Measurements from ENCODE around the gene CACNA1F.
"Not testable (repeated sequence)": the region's sequence is repeated elsewhere in the genome, so short reads cannot be mapped to it uniquely, and the experiment has no call there.

The CACNA1F gene

GRCh38 chrX:49184294-49185281 is 48.6 kb downstream of the CACNA1F start:
- in situ Hi-C loops (cut with MboI; ENCODE audit: low pct_unique_long_range_greater_than_20kb, low sequenced_read_pairs) = no loop called here
- peak; percentile 93 for DNase-seq

GRCh38 chrX:49183701-49184281 is 49.3 kb downstream of the CACNA1F start:
- DNase-seq = no peak
- in situ Hi-C loops (cut with MboI; ENCODE audit: low pct_unique_long_range_greater_than_20kb, low sequenced_read_pairs) = no loop called here

GRCh38 chrX:49179358-49179757 is 53.8 kb downstream of the CACNA1F start:
- no peak for DNase-seq
- in situ Hi-C loops (cut with MboI; ENCODE audit: low pct_unique_long_range_greater_than_20kb, low sequenced_read_pairs) = no loop called here

- in situ Hi-C loops (cut with MboI; ENCODE audit: low pct_unique_long_range_greater_than_20kb, low sequenced_read_pairs) = no loop called here
- DNase-seq = no peak
Measured at GRCh38 chrX:49178537-49178936, 54.6 kb downstream of the CACNA1F start.

GRCh38 chrX:49177873-49178480 is 55.2 kb downstream of the CACNA1F start:
- in situ Hi-C loops (cut with MboI; ENCODE audit: low pct_unique_long_range_greater_than_20kb, low sequenced_read_pairs) = no loop called here
- no peak for DNase-seq

GRCh38 chrX:49177338-49177833 is 55.8 kb downstream of the CACNA1F start:
- in situ Hi-C loops (cut with MboI; ENCODE audit: low pct_unique_long_range_greater_than_20kb, low sequenced_read_pairs) = no loop called here
- DNase-seq = peak; percentile 67

- in situ Hi-C loops (cut with MboI; ENCODE audit: low pct_unique_long_range_greater_than_20kb, low sequenced_read_pairs) = no loop called here
- peak; percentile 58 for DNase-seq
Measured at GRCh38 chrX:49176421-49177326, 56.5 kb downstream of the CACNA1F start.

- in situ Hi-C loops (cut with MboI; ENCODE audit: low pct_unique_long_range_greater_than_20kb, low sequenced_read_pairs) = no loop called here
- DNase-seq = no peak
Measured at GRCh38 chrX:49175435-49176274, 57.5 kb downstream of the CACNA1F start.

- no peak for DNase-seq
- in situ Hi-C loops (cut with MboI; ENCODE audit: low pct_unique_long_range_greater_than_20kb, low sequenced_read_pairs) = no loop called here
Measured at GRCh38 chrX:49174723-49175122, 58.4 kb downstream of the CACNA1F start.

- in situ Hi-C loops (cut with MboI; ENCODE audit: low pct_unique_long_range_greater_than_20kb, low sequenced_read_pairs); DNase-seq: not testable (repeated sequence)
Measured at GRCh38 chrX:49173544-49173943, 59.6 kb downstream of the CACNA1F start.

- in situ Hi-C loops (cut with MboI; ENCODE audit: low pct_unique_long_range_greater_than_20kb, low sequenced_read_pairs) = no loop called here
- DNase-seq = peak; percentile 76
Measured at GRCh38 chrX:49172280-49172780, 60.8 kb downstream of the CACNA1F start.

GRCh38 chrX:49171752-49172279 is 61.3 kb downstream of the CACNA1F start, which contains the start of gene PLP2:
Gene PLP2, plus strand, starts transcription at chrX:49171898. Its CDS starts 103 bp downstream, at chrX:49172001.
- in situ Hi-C loops (cut with MboI; ENCODE audit: low pct_unique_long_range_greater_than_20kb, low sequenced_read_pairs) = no loop called here
- DNase-seq = peak; percentile 52

- in situ Hi-C loops (cut with MboI; ENCODE audit: low pct_unique_long_range_greater_than_20kb, low sequenced_read_pairs) = no loop called here
- no peak for DNase-seq
Measured at GRCh38 chrX:49167740-49168108, 65.4 kb downstream of the CACNA1F start.

GRCh38 chrX:49166914-49167739 is 66.0 kb downstream of the CACNA1F start:
- peak; percentile 96 for DNase-seq

GRCh38 chrX:49165901-49166881 is 66.9 kb downstream of the CACNA1F start:
- peak; percentile 97 for DNase-seq
- in situ Hi-C loops (cut with MboI; ENCODE audit: low pct_unique_long_range_greater_than_20kb, low sequenced_read_pairs) = no loop called here

More at GRCh38 chrX:49166914-49167739, 66.0 kb downstream of the CACNA1F start:
- in situ Hi-C loops (cut with MboI; ENCODE audit: low pct_unique_long_range_greater_than_20kb, low sequenced_read_pairs) = no loop called here

Measured in KBM-7 (cell line).